NK-92 treated with Interleukin-12 subunit alpha and Interleukin-12 subunit beta, amount 100 ng/mL, for 24 hours (cell line): ENCODE measurements around the gene HEATR3.

Experiments used
- DNase-seq: peaks from one replicate; lab custom pipeline; 2025; lab: John Stamatoyannopoulos, UW

Gene HEATR3

DNA sequence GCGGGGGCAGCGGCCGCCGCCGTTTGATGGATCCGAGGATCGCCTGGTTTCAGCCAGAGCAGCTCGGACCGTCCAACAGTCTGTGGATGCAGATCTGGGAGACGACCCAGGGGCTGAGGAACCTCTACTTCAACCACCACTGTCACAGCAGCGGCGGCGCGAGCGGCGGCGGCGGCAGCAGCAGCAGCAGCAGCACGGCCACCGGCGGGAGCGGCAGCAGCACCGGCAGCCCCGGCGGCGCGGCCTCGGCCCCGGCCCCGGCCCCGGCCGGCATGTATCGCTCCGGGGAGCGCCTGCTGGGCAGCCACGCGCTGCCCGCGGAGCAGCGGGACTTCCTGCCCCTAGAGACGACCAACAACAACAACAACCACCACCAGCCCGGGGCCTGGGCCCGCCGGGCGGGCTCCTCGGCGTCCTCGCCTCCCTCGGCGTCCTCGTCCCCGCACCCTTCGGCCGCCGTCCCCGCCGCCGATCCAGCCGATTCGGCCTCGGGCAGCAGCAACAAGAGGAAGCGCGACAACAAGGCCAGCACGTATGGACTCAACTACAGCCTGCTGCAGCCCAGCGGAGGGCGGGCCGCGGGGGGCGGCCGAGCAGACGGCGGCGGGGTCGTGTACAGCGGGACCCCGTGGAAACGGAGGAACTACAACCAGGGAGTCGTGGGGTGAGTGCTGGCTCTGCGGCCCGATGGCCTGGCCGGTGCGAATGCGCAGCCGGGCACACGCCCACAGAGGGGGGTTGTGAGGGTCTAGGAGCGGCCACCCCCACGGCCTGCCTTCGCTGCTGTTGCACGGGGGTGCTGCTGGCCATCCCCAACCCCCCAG lies 88.0 kb downstream of the HEATR3 start:
- DNase-seq, result peak; percentile 38

DNA sequence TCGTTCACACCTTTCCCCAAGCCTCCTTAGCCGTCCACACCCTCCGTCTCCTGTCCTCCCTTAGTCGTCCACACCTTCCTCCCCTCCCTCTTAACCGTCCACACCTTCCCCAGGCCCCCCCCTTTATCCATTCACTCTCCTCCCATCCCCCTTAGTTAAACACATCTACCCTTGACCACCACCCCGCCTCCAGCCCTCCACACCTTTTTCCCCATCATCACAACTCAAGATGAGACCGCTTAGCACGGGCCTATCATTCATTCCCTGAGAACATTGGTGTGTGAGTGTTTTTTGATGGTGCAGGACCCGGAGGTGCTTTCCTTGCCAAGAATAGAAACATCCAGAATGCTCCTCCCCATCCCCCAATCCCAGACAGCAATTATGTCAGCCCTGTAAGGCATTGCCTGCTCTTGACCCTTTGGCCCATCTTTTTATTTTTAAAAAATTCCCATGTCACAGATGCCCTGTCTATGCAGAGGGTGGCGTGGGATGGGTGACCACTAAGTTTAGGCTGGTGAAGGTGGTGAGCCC lies 88.7 kb downstream of the HEATR3 start:
- DNase-seq, result no peak

DNA sequence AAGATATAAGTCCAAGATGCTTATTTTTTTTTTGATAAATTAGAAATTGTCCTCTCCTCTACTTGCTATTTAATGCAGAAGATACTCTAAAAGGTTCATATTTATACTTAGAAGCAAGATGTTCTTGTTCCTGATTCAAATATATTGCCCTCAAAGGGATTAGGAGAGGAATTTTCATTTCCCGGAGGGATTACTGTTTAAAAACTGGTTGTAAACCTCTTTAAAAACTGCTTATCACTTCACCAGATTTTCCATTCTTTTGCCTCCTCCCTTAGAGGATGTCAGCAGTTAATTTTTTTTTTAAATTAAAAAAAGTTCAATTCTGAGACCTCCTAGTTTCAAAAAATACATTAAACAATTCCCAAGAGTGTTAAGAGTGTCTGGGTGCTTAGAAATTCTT lies 90.2 kb downstream of the HEATR3 start:
- DNase-seq, result no peak
